ENCODE measurements around the gene CGB7. TPM values are rescaled to one million over a fixed set of nuclear protein-coding genes. Genes with fewer than 3 reads are reported as not detected.
A peak's percentile ranks its signal among the peaks of the same experiment; 100 is the strongest.

The CGB7 gene
- total and polyA plus RNA-seq, 9 of the 15 experiments (the other 6 are each of a cell fraction or from before 2014, with no cell fraction given): not detected

DNA sequence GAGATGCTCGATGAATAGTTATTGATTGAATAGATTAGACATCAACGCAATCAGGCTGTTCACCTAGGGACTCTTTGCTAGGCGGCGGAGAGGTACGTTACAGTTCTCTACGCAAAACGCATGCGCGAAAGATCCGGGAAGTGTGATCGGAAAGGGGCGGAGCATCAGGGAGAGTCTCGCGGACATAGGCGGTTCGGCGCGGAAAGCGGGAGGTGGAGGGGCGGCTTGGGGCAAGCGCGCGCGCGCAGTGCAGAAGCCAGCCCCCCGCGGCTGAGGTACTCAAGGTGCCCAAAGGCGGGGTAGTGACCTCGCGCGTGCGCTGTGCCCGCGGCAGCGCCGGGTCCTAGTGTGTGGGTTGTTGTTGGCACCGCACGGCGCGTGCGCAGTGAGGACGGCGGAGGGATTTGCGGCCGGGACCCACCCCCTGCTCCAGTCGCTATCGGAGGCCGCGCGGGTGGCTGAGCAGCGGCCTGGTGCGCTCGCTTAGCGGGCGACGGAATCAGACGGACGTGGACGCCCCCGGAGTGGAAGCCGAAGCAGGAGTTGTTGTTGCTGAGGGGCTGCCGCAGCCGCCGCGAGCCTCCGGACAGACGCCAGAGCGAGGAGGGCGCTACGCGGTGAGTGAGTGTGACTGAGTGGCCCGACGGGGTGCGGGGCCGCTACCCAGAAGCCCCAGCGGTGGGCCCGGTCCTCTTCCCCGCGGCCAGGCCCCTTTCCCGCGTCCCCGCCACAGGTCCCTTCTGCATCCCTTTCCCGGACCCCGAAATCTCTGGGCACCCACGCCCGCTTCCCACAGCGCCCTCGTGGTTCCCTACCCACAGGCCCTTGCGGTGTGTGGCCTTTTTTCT lies 27.7 kb upstream of the CGB7 start, which contains the start of gene SNRNP70 (continued):
- TF ChIP-seq GATAD2B (IDR thresholded peaks at IDR 0.05; ENCODE audit: borderline replicate concordance) (no peak; the same call in 1 of the 2 replicates), ZNF175 (CRISPR knock-in tag; IDR thresholded peaks at IDR 0.05; ENCODE audit: low read depth) (0 out of 2 replicates have a peak, but pooled peaks have one; percentile 33), CC2D1A (IDR thresholded peaks at IDR 0.05) (no peak), THAP12 (CRISPR knock-in tag; IDR thresholded peaks at IDR 0.05) (peak; percentile 95), CTCFL (IDR thresholded peaks at IDR 0.05; ENCODE audit: borderline replicate concordance, insufficient read depth, low read depth, low read length, poor library complexity, severe bottlenecking) (no peak), GATA2 (CRISPR knock-in tag; IDR thresholded peaks at IDR 0.05) (no peak), NCOA4 (IDR thresholded peaks at IDR 0.05; ENCODE audit: partially characterized antibody) (no peak), HDAC8 (tag; IDR thresholded peaks at IDR 0.05) (0 out of 2 replicates have a peak, but pooled peaks have one; percentile 67), RERE (CRISPR knock-in tag; IDR thresholded peaks at IDR 0.05; ENCODE audit: borderline replicate concordance) (no peak), BCL6 (CRISPR knock-in tag; IDR thresholded peaks at IDR 0.05) (no peak), CREBBP (IDR thresholded peaks at IDR 0.05; ENCODE audit: low read depth, low read length) (no peak), KDM1A (IDR thresholded peaks at IDR 0.05) (no peak), LEF1 (IDR thresholded peaks at IDR 0.05) (0 out of 2 replicates have a peak, but pooled peaks have one; percentile 58), ZNF274 (IDR thresholded peaks at IDR 0.05; ENCODE audit: borderline replicate concordance, low read depth, low read length) (no peak; the same call in 1 of the 2 replicates), DLX4 (CRISPR knock-in tag; IDR thresholded peaks at IDR 0.05) (no peak), NCOA2 (IDR thresholded peaks at IDR 0.05; ENCODE audit: partially characterized antibody in 2 of 2) (no peak)
